HCT116 (cell line): ENCODE results near the gene RNF138.

Source experiments
- CTCF ChIP-seq, 3 experiments: fragments of 200-600 bp in 1 of 3; sonication (generic) in 1 of 3; IDR thresholded peaks in 2 of 3; conservative IDR thresholded peaks in 1 of 3; 2 replicates each; pipeline ENCODE4 v1.5.1; 2012 to 2017; ENCODE audit warnings: low read depth in 2 of 3, low read length in 2 of 3, antibody characterized with exemption in 1 of 3, borderline replicate concordance in 1 of 3, control low read depth in 1 of 3, mild to moderate bottlenecking in 1 of 3, mixed read lengths in 1 of 3, mixed run types in 1 of 3, moderate library complexity in 1 of 3; ENCODE audit not compliant: insufficient read depth in 1 of 3
- JUND ChIP-seq: IDR thresholded peaks from 2 replicates; pipeline ENCODE4 v1.6.1; 2012
- POLR2AphosphoS5 ChIP-seq: IDR thresholded peaks from 2 replicates; pipeline ENCODE4 v1.6.1; 2011; ENCODE audit warnings: mild to moderate bottlenecking, low read depth, low read length, moderate library complexity
- REST ChIP-seq: IDR thresholded peaks from 2 replicates; pipeline ENCODE4 v1.6.1; 2012; ENCODE audit warnings: low read depth

GRCh38 chr18:32126538-32126937 lies 34.9 kb downstream of the RNF138 start:
- TF ChIP-seq CTCF (IDR thresholded peaks at IDR 0.05 in 2 of 3, conservative IDR thresholded peaks at IDR 0.05 in 1 of 3; ENCODE audit: borderline replicate concordance in 1 of 3, insufficient read depth in 1 of 3, low read depth in 2 of 3, low read length in 2 of 3) (no peak), POLR2AphosphoS5 (no peak), JUND (no peak), REST (no peak)
